Activated CD4-positive, alpha-beta T cell treated with anti-CD3 and anti-CD28 coated beads, Interleukin-2, amount 50 U/mL, for 24 hours (primary cell): ENCODE data around the gene SESTD1.
"Not testable (repeated sequence)": the region's sequence is repeated elsewhere in the genome, so short reads cannot be mapped to it uniquely, and the experiment has no call there.

Source experiments
- DNase-seq, 2 donors: peaks; one replicate each; pipeline ENCODE4 v3.0.0-alpha.2; 2020; ENCODE audit warnings: low read depth in 1 of 2, low spot score in 1 of 2

Gene SESTD1

DNA sequence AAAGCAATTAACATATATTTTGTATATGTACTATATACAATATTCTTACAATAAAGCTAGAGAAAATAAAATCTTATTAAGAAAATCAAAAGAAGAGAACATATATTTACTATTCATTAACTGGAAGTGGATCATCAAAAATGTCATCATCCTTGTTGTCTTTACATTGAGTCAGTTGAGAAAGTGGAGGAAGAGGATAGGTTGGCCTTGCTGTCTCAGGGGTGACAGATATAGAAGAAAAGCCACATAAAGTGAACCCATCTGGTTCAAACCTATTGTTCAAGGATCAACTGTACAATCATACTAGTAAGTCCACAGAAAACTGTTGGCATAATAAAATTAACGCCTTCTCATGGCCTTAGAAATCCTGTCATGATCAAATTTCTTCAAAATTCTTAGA, 26.6 kb downstream of the SESTD1 start:
- no peak for DNase-seq

DNA sequence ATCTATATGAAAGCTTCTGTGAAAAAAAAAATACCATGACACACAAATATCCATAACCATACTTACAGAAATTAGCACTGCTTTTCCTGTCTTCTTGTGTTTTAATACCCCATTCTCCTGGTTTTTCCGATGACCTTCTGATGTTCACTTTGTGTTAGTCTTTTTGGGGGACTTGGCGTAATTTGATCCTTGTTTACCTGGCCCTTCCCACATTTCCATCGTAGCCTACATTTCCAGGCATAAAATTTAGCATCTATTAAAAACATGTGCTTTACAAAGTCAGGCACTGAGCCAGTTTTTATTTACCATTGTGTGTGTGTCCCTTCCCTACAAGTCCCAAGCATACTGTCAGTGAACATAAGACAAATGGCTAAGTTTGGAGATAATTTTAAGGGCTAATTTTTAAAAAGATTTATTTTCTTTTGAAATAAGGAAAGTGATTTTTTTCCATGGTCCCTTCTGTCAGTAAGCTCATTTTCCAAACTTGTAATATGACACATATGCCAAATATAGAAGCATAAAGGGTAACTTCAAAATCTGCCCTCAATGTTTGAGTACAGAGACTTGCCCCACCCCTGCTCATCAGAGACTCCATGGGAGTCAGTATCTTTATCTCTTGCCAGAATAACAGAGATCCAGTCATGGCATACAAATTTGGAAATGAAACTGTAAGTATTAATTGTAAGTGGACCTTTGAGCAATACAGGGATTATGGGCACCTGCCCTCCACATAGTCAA, 27.3 kb downstream of the SESTD1 start:
- DNase-seq: no peak

DNA sequence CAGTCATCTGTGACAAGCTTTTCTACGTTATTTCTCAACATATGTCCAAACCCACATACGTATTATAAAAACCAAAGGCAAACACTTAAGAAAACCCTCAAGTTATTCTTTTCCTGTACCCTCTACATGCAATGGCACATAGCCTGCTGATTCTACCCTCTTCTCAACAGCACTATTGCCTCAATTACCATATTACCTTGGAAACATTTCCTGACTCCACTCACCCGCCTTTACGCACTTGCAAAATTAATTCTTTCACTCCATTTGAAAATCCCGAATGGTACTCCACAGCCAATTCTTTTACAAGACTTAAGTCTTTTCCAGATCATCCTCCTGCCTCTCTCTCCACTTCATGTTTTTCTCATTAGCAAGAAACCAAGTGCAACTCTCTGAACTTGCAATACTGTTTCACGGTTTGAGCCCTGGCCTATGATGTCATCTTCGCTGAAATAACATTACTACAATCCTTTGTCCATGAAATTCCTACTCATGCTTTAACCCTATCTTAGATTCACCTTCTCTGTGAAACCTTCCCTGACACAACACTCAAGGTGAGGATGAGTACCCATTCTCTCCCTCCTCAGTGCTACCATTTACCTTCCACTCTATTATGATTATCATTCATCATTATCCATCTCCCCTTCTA, 29.0 kb downstream of the SESTD1 start:
- DNase-seq: no peak

DNA sequence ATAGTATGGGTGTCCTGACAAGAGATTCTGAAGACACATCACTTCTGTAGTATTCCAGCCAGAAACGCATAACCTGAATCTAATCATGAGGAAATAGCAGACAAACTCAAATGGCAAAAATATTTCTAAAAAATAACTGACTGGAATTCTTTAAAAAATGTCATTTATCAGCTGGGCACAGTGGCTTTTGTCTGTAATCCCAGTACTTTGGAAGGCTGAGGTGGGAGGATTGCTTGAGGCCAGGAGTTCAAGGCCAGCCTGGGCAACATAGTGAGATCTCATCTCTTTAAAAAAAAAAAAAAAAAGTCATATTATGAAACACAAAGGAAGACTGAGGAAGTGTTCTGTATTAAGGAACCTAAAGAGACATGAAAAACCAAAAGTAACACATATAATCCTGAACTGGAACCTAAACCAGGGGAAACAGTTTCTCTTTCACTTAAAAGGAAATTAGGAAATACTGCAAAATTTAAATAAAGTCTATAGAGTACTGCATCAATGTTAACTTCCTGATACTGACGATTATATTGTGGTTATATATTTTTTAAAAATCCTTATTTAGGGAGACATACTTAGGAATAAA, 29.9 kb downstream of the SESTD1 start:
- DNase-seq: no peak

DNA sequence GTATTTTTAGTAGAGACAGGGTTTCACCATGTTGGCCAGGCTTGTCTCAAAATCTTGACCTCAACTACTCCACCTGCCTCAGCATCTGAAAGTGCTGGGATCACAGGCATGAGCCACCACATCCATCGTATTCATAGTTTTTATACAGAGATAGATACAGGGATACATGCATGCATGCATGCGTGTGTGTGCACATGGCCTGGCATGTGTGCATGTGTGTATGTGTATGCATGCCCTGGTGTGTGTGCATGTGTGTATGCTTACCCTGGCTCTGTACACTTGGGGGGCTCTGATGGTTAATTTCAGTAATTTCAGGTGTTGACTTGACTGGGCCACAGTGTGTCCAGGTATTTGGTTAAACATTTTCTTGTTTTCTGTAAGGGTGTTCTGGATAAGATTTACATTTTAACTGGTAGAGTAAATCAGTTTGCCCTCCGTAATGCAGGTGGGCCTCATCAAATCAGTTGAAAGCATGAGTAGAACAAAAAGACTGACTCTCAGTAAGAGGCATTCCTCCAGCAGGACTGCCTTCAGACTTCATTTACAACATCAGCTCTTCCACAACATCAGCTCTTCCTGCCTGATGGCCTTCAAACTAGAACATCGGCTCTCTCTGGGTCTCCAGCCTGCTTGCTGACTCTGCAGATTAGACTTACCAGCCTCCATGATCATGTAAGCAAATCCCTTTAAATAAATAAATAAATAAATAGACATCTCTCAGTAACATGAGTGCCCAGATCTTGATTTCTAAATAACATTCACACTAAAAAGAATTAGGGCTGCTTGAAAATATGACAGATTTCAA, 30.8 kb downstream of the SESTD1 start:
- DNase-seq: no peak

DNA sequence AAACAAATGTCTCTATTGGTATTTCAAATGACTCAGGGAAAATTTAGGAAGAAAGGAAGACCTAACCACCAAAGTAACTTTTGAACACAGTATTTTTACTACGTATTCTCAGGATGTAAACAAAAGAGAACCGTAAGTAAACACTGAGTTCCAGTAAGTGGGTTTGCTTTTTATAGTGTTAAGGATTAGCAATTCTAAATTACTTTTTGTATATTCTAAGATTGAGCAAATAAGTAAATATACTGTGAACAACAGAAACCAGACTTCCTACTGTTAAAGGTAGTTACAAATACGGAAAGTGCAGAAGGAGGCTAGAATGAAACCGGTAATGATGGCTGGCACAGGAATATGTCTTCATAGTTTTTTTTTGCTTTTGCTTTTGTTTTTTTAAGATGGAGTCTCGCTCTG, 31.5 kb downstream of the SESTD1 start:
- DNase-seq: no peak

DNA sequence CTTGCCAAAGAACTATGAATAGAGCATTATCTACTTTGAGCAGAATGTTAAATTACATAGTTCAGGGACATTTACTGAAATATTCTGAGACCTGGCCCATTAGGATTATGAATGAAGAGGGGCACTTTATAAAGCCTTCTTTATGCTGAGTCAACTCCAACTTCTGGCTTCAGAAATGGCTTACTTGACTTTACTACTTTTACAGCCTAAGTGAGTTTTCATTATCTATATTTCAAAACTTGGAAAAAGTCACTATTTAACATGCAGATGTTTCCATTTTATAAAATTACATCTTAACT, 37.7 kb downstream of the SESTD1 start:
- DNase-seq: no peak

DNA sequence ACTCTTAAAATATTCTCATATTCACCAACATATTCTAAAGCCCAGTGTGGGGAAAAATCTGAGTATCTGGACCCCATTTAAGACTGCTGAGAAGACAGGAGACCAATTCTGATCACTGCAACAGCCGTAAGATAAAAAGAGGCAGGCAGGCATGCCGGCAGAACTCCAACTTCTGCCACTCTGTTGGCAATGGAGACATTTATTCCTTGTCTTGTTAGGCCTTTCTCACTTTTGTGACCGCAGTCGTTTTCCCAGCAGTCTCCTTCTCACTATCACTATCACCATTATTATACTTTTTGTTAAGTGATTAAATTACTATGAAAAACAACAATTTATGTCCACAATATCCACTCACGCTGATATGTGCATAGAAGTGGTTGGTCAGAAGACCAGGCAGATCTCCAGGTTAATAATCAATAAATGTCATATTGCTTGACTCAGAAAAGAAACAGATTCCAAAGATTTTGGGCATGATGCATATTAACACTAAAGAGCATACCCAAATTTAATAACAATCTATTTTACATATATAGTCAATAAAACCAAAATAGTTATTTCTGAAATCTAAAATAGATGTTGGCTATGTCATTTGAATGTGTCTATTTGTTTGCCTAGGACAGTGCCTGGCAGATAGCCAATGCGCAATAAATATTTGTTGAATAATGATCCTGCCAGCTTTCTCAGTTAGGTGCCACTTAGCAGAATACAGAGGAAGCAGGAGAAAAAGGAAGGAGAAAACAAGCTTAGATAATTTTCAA, 38.2 kb downstream of the SESTD1 start:
- no peak for DNase-seq

DNA sequence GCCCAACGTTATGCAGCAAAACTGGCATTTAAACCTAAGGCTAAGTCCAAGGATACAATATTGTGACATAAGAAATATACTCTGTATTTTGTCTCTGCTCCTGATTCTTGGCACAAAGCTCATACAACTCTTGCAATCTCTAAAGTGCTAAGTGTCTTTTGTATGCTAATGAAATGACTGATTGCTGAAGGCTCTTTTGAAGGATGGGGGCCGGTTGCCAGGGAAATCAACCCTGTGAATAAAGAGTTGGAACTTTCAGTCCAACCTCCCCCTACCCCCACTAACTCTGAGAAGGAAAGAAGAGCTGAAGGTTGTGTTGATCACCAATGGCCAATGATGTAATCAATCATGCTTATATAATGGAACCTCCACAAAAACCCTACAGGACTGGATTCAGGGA, 40.3 kb downstream of the SESTD1 start:
- DNase-seq: no peak

DNA sequence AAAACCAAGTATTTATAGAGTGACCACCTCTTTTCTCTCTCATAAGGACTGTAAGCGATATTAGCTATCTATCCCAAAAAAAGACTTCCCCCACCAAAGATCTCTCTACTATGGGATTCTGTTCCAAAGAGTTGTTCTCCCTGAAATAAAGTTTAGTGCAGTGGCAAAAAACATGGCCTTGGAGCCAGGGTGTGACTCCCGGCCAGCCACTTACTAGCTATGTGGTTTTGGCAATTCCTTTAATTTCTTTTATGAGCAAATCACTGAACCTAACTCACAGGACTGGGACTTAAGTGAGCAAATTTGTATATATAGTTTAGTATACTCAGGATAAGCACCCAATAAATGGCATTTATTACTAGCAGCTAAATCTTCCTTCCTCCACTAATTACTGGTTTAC, 42.6 kb downstream of the SESTD1 start:
- no peak for DNase-seq

DNA sequence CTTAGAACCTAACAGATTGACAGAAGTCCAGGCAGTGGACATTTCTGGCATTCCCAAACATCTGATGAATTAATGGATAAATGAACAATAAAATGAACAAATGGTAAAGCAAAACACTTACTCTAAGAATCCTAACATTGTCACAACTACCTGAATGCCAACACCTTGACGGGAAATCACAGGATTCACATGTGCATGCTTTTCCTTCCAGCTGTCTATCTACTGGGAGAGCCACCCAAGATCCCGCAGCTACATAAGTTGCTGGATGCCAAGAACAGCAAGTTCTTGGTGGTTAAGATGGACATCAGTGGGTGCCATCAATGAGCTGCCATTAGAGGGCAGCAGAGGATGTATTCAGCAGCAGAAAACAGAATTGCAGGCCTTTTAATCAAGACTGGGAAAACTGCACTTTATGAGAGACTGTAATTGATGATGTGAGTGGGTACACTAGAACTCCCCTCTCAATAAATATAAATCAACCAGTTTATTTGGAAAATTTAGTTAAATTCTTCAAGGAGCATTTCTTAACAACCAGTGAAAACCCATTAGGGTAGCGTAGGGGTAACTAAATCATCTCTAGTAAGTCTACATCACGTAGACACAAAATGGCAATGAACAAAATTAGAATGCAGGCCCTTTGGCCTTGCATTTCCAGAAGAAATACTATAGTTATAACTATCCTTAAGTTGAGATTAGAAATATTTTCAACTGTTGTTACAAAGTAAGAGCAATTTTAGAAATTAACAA, 45.6 kb downstream of the SESTD1 start:
- peak in 1 of 2 donors; percentile 34 for DNase-seq

DNA sequence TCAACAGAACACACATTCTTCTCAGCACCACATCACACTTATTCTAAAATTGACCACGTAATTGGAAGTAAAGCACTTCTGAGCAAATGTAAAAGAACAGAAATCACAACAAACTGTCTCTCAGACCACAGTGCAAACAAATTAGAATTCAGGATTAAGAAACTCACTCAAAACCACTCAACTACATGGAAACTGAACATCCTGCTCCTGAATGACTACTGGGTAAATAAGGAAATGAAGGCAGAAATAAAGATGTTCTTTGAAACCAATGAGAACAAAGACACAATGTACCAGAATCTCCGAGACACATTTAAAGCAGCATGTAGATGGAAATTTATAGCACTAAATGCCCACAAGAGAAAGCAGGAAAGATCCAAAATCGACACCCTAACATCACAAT, 50.0 kb downstream of the SESTD1 start:
- DNase-seq: not testable (repeated sequence)

DNA sequence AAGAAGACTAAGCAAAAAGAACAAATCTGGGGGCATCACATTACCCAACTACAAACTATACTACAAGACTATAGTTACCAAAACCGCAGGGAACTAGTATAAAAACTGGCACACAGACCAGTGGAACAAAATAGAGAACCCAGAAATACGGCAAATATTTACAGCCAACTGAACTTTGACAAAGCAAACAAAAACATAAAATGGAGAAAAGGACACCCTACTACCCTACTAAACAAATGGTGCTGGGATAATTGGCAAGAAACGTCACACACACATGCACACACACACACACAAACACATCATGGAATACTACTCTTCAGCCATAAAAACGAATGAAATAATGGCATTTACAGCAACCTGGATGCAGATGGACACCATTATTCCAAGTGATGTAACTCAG, 53.3 kb downstream of the SESTD1 start:
- no peak for DNase-seq

DNA sequence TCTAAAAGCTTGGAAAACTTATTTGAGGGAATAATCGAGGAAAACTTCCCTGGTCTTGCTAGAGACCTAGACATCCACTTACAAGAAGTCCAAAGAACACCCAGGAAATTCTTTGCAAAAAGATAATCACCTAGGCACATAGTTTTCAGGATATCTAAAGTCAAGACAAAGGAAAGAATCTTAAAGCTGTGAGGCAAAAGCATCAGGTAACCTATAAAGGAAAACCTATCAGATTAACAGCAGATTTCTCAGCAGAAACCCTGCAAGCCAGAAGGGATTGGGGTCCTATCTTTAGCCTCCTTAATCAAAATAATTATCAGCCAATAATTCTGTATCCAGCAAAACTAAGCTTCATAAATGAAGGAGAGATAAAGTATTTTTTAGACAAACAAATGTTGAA, 56.4 kb downstream of the SESTD1 start:
- DNase-seq: not testable (repeated sequence)

DNA sequence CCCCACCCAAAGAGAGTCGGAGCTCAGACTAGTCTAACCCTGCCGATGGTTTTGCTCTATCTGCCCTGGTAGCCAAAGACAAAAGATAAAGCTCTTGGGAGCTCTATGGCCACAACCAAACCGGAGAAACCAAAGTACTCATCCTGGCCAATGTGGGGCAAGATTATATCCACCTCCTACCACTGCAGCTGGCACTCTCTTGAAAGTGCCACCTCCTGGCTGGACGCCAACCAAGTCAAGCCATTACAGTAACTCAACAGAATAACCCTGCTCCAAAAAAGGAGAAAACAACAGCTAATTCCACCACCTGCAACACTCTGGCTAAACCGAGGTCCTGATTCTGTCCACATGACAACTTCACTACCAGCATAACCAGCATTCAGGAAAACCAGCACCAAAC, 57.6 kb downstream of the SESTD1 start:
- DNase-seq: no peak

DNA sequence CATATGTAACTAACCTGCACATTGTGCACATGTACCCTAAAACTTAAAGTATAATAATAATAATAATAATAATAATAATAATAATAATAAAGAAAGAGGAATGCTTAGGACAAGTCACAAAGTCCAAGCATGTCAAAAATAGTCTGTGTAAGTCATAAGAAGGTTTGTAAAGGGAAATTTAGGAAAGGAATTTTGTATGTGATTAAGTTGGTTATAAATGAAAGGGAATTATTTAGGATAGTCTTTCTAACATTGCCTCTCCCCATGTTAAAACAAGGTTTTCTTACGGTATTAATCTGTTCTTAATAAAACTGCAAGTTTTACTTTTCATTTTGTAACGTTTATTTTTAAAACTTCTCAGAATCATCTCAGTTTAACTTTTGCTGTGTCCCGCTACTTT, 62.8 kb downstream of the SESTD1 start:
- DNase-seq: no peak

DNA sequence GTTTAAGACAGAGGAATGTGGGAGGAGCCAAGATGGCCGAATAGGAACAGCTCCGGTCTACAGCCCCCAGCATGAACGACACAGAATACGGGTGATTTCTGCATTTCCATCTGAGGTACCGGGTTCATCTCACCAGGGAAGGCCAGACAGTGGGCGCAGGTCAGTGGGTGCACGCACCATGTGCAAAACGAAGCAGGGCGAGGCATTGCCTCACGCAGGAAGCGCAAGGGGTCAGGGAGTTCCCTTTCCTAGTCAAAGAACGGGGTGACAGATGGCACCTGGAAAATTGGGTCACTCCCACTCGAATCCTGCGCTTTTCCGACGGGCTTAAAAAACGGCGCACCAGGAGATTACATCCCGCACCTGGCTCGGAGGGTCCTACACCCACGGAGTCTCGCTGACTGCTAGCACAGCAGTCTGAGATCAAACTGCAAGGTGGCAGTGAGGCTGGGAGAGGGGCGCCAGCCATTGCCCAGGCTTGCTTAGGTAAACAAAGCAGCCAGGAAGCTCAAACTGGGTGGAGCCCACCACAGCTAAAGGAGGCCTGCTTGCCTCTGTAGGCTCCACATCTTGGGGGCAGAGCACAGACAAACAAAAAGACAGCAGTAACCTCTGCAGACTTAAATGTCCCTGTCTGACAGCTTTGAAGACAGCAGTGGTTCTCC, 68.6 kb downstream of the SESTD1 start:
- DNase-seq: not testable (repeated sequence)

DNA sequence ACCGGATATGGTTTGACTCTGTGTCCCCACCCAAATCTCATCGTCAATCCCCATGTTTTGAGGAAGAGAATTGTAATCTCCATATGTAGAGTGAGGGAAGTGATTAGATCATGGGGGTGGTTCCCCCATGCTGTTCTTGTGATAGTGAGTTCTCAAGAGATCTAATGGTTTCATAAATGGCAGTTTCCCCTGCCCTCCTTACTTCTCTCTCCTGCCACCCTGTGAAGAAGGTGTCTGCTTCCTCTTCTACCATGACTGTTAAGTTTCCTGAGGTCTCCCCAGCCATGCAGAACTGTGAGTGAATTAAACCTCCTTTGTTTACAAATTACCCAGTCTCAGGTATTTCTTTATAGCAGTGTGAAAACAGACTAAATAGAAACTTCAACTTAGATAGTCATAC, 69.5 kb downstream of the SESTD1 start:
- no peak for DNase-seq

DNA sequence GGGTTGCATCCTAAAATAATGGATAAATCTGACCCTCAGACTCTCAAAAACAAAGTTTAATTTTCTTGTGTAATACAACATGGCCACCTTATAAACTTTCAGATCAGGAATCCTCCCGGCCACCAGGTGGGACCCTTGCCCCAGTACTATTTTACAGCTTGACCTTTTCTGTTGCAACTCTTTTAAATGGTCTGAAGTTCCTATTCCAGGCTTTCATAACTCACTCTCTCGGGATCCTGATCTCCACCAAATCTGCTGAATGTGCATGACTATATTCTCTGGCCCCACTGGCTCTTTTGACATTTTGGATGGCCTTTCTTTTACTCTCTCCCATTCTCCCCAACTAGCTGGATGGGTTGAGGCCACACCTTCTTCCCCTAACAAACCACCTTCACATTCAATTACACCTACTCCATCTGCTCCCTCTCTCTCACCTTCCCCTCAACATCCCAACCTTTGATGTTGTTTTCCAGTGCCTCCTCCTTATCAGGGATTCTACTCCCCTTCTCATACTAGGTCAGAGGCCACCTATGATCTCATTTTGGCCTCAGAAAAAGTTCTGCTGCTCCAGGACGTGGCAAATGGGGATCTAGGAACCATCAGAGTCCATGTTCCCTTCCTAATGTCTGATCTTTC, 70.8 kb downstream of the SESTD1 start:
- DNase-seq: no peak

DNA sequence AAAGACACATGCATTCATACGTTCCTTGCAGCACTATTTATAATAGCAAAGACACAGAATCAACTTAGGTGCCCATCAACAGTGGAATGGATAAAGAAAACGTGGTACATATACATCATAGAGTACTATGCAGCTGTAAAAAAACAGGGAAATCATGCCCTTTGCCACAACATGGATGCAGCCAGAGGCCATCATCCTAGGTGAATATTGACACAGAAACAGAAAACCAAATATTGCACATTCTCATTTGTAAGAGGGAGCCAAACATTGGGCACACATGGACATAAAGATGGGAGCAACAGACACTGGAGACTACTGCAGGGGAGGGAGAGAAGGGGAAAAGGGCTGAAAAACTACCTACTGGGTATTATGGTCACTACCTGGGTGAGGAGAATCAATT, 73.5 kb downstream of the SESTD1 start:
- no peak for DNase-seq
